K562 (cell line): ENCODE results near the gene ME3. TPM values are rescaled to one million over a fixed set of nuclear protein-coding genes. Genes with fewer than 3 reads are reported as not detected.

Experiments used
- ATAC-seq: fragments of 200-7000 bp; cut with Tn5 transposase; 3 replicates; pipeline ENCODE4 v1.9.1; 2020; ENCODE audit warnings: moderate library complexity
- BruUV-seq: library from RNA; stranded (reverse); fragments of 400-500 nt; replicated peaks from 2 replicates; lab custom pipeline; 2021; lab: Mats Ljungman, UMichigan
- CTCF ChIA-PET: fragments of 300-600 bp; formaldehyde crosslinking; extraction: SDS; loops from one replicate; lab custom pipeline; 2021; ENCODE audit warnings: low intra/inter-chr PET ratio; lab: Yijun Ruan, JAX
- POLR2A ChIA-PET: fragments of 300-600, 350-650 bp; sonication (Branson Sonifier 250); formaldehyde crosslinking; extraction: SDS; loops from one replicate; lab custom pipeline; 2021; ENCODE audit warnings: antibody characterized with exemption, inconsistent platforms; lab: Yijun Ruan, JAX
- DNase-seq, 4 experiments: peaks; one replicate each; pipeline versions ENCODE4 v3.0.0 to v3.0.0-alpha.2; 2011 to 2018; ENCODE audit warnings: low spot score in 3 of 4, mixed read lengths in 3 of 4; ENCODE audit errors: extremely low read depth in 1 of 4
- FAIRE-seq: peaks from 2 replicates; lab custom pipeline; 2011; peaks lifted over from hg19 to GRCh38; lab: Jason Lieb, UNC
- H2AFZ ChIP-seq: 2 replicates; pipeline ENCODE4 v1.6.0; 2011; ENCODE audit warnings: low read depth, low read length, control low read depth, inconsistent platforms
- H3K27ac ChIP-seq: fragments of 200-600 bp; 3 replicates; pipeline ENCODE4 v1.8.0; 2011; ENCODE audit warnings: low read depth, mild to moderate bottlenecking, control low read depth, inconsistent platforms, low read length, moderate library complexity, mixed read lengths; ENCODE audit errors: extremely low read depth
- H3K27me3 ChIP-seq, 2 experiments: fragments of 300-600 bp in 1 of 2; 2 replicates in 1 of 2; 3 replicates in 1 of 2; pipeline versions ENCODE4 v1.6.0 to v1.8.0; 2011; ENCODE audit warnings: inconsistent platforms in 2 of 2, low read length in 2 of 2, mild to moderate bottlenecking in 1 of 2, mixed read lengths in 1 of 2, moderate library complexity in 1 of 2; ENCODE audit not compliant: control insufficient read depth in 2 of 2, insufficient read depth in 2 of 2
- H3K36me3 ChIP-seq: fragments of 300-600 bp; 3 replicates; pipeline ENCODE4 v1.8.0; 2011; ENCODE audit warnings: mild to moderate bottlenecking, low read length, inconsistent platforms; ENCODE audit not compliant: control insufficient read depth, insufficient read depth
- H3K4me1 ChIP-seq, 2 experiments: fragments of 200-600 bp in 1 of 2; replicated peaks in 1 of 2; 2 replicates in 1 of 2; 3 replicates in 1 of 2; pipeline versions ENCODE4 v1.5.1 to v1.8.0; 2011; ENCODE audit warnings: inconsistent platforms in 2 of 2, low read length in 2 of 2, mild to moderate bottlenecking in 1 of 2, mixed read lengths in 1 of 2, moderate library complexity in 1 of 2; ENCODE audit not compliant: control insufficient read depth in 2 of 2, insufficient read depth in 2 of 2
- H3K4me2 ChIP-seq: 2 replicates; pipeline ENCODE4 v1.6.1; 2011; ENCODE audit warnings: low read length, control low read depth, inconsistent platforms, mixed read lengths; ENCODE audit not compliant: insufficient read depth
- H3K4me3 ChIP-seq: fragments of 200-600 bp; sonication (generic), shearing (Covaris generic); 2 replicates; pipeline ENCODE4 v1.5.1; 2016; ENCODE audit warnings: control low read depth, inconsistent platforms
- H3K79me2 ChIP-seq: fragments of 200-600 bp; 3 replicates; pipeline ENCODE4 v1.8.0; 2011; ENCODE audit warnings: low read length, inconsistent platforms; ENCODE audit not compliant: control insufficient read depth, insufficient read depth
- H3K9ac ChIP-seq, 2 experiments: 2 replicates each; pipeline versions ENCODE4 v1.6.0 to v1.6.1; 2011; ENCODE audit warnings: low read depth in 2 of 2, low read length in 2 of 2, control low read depth in 1 of 2, inconsistent platforms in 1 of 2, mild to moderate bottlenecking in 1 of 2, mixed read lengths in 1 of 2; ENCODE audit not compliant: insufficient read depth in 1 of 2
- H3K9me1 ChIP-seq: one replicate; pipeline ENCODE4 v1.6.0; 2011; ENCODE audit warnings: inconsistent platforms, mild to moderate bottlenecking, low read length, moderate library complexity; ENCODE audit not compliant: control insufficient read depth, insufficient read depth
- H3K9me3 ChIP-seq: replicated peaks from 2 replicates; pipeline ENCODE4 v1.5.1; 2011; ENCODE audit warnings: low read depth, low read length, inconsistent platforms; ENCODE audit not compliant: control insufficient read depth, insufficient read depth
- H4K20me1 ChIP-seq: replicated peaks from 2 replicates; pipeline ENCODE4 v1.6.1; 2011; ENCODE audit warnings: low read length, inconsistent platforms, mixed read lengths; ENCODE audit not compliant: control insufficient read depth, insufficient read depth
- CHCHD3 ChIP-seq: fragments of 250-450 bp; sonication (Bioruptor Pico); IDR thresholded peaks from 2 replicates; pipeline ENCODE4 v2.1.2; 2022; ENCODE audit warnings: mild to moderate bottlenecking
- DACH1 ChIP-seq: fragments of 450-650 bp; IDR thresholded peaks from 2 replicates; pipeline ENCODE4 v1.6.1; 2018; ENCODE audit not compliant: partially characterized antibody
- HSF4 ChIP-seq: fragments of 250-450 bp; sonication (Bioruptor Pico); IDR thresholded peaks from 2 replicates; pipeline ENCODE4 v2.1.2; 2022; ENCODE audit warnings: mild to moderate bottlenecking, moderate library complexity, borderline replicate concordance
- MCM7 ChIP-seq, 2 experiments: fragments of 450-650 bp; IDR thresholded peaks; 2 replicates each; pipeline ENCODE4 v1.6.1; 2016 to 2018
- MEF2A ChIP-seq: IDR thresholded peaks from 2 replicates; pipeline ENCODE4 v1.6.1; 2011; ENCODE audit warnings: low read depth, mild to moderate bottlenecking, low read length, moderate library complexity; ENCODE audit not compliant: control insufficient read depth
- MXI1 ChIP-seq: IDR thresholded peaks from 2 replicates; pipeline ENCODE4 v1.6.1; 2011; ENCODE audit warnings: low read depth, mild to moderate bottlenecking, improper control_type of control experiment, low read length
- WGBS: fragments of 100-300 bp; shearing (Covaris generic); methylation state at CpG from one replicate; pipeline ENCODE4 v1.1.6; 2016; ENCODE audit warnings: low coverage, mixed read lengths; ENCODE audit not compliant: insufficient coverage; ENCODE audit errors: missing lambda C conversion rate; 5-methylcytosine and 5-hydroxymethylcytosine counted together
- in situ Hi-C: fragments of 300-500 bp; cut with MboI; formaldehyde crosslinking; loops from 4 replicates; pipeline ENCODE4 v1.15.0; 2018; ENCODE audit warnings: inconsistent platforms, mixed read lengths
- intact Hi-C: fragments of 100-400 bp; cut with micrococcal nuclease; formaldehyde crosslinking; loops from 2 replicates; pipeline ENCODE4 v1.14.2; 2022
- polyA plus RNA-seq, 8 experiments: library from polyadenylated mRNA; depleted of rRNA in 4 of 8; stranded (reverse) in 5 of 8; unstranded in 3 of 8; fragments of >200 nt; fragmentation: Nextera tagmentation in 2 of 8; fragmentation: Illumina TruSeq in 1 of 8; extraction: Ambion mirVana in 2 of 8; extraction: Trizol in 1 of 8; gene quantifications; 2 replicates each; pipeline versions ENCODE4 v1.2.1 to v1.2.3, GENCODE V29; 2011 to 2014; ENCODE audit warnings: inconsistent platforms in 1 of 8, missing spikeins in 1 of 8
- total RNA-seq, 7 experiments: library from RNA; depleted of rRNA in 6 of 7; stranded (reverse); fragments of >200 nt in 6 of 7; fragmentation: Illumina TruSeq in 2 of 7; extraction: Trizol in 2 of 7; gene quantifications; 2 replicates each; pipeline versions ENCODE4 v1.2.1 to v1.2.3, GENCODE V29; 2011 to 2021; ENCODE audit warnings: low replicate concordance in 1 of 7
- TF ChIP-seq, protein P1 (sequence below), 2 experiments: fragments of 450-650 bp; IDR thresholded peaks; 2 replicates each; pipeline ENCODE4 v1.6.1; 2018; ENCODE audit warnings: mild to moderate bottlenecking in 2 of 2, low read depth in 1 of 2; ENCODE audit not compliant: partially characterized antibody in 2 of 2

Gene ME3
- total and polyA plus RNA-seq, 9 of the 15 experiments (the other 6 are each of a cell fraction or from before 2014, with no cell fraction given) = not detected

GRCh38 chr11:86446163-86446923, 226.1 kb downstream of the ME3 start:
- H2AFZ ChIP-seq = no peak overlapping the region; the same call in 1 of the 2 replicates
- TF ChIP-seq HSF4 = no peak
- no peak for TF ChIP-seq MXI1
- no peak for TF ChIP-seq CHCHD3 (CRISPR knock-in tag)
- no peak for TF ChIP-seq MEF2A
- TF ChIP-seq DACH1 = no peak
- TF ChIP-seq, protein P1, sequence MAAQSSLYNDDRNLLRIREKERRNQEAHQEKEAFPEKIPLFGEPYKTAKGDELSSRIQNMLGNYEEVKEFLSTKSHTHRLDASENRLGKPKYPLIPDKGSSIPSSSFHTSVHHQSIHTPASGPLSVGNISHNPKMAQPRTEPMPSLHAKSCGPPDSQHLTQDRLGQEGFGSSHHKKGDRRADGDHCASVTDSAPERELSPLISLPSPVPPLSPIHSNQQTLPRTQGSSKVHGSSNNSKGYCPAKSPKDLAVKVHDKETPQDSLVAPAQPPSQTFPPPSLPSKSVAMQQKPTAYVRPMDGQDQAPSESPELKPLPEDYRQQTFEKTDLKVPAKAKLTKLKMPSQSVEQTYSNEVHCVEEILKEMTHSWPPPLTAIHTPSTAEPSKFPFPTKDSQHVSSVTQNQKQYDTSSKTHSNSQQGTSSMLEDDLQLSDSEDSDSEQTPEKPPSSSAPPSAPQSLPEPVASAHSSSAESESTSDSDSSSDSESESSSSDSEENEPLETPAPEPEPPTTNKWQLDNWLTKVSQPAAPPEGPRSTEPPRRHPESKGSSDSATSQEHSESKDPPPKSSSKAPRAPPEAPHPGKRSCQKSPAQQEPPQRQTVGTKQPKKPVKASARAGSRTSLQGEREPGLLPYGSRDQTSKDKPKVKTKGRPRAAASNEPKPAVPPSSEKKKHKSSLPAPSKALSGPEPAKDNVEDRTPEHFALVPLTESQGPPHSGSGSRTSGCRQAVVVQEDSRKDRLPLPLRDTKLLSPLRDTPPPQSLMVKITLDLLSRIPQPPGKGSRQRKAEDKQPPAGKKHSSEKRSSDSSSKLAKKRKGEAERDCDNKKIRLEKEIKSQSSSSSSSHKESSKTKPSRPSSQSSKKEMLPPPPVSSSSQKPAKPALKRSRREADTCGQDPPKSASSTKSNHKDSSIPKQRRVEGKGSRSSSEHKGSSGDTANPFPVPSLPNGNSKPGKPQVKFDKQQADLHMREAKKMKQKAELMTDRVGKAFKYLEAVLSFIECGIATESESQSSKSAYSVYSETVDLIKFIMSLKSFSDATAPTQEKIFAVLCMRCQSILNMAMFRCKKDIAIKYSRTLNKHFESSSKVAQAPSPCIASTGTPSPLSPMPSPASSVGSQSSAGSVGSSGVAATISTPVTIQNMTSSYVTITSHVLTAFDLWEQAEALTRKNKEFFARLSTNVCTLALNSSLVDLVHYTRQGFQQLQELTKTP (IDR thresholded peaks at IDR 0.05; ENCODE audit: low read depth in 1 of 2, partially characterized antibody in 2 of 2) = no peak
- no peak for TF ChIP-seq MCM7 (IDR thresholded peaks at IDR 0.05)
- H3K4me3 ChIP-seq = no peak overlapping the region
- no peaks in the 10 kb centered on the region for H3K4me1 ChIP-seq
- H3K79me2 ChIP-seq = no peaks in the 10 kb centered on the region
- H3K4me2 ChIP-seq = no peak overlapping the region; the same call in 1 of the 2 replicates
- FAIRE-seq (no peak), DNase-seq (no peak), ATAC-seq (no peak)
- intact Hi-C loops = no loop called here
- no peaks in the 10 kb centered on the region for H3K9me1 ChIP-seq
- ChIA-PET POLR2A (interaction anchor here (0.6 kb wide), 1 partner anchor 308 kb away, joined by 3 read pairs; no protein-coding TSS in a partner anchor), CTCF (interaction anchor here (0.8 kb wide), 1 partner anchor 1088 kb away, joined by 3 read pairs; no protein-coding TSS in a partner anchor)
- no peaks in the 10 kb centered on the region for H3K27me3 ChIP-seq
- H3K27ac ChIP-seq = no peak overlapping the region
- no peak overlapping the region for H3K9ac ChIP-seq
- H3K9me3 ChIP-seq = no peaks in the 10 kb centered on the region
- no peaks in the 10 kb centered on the region for H3K36me3 ChIP-seq
- no peaks in the 10 kb centered on the region for H4K20me1 ChIP-seq
- no TSS peak for BruUV-seq
- WGBS = 45% methylated on average over 8 of the region's 8 CpGs
- in situ Hi-C loops = no loop called here
